ENCODE results near the gene ASPDH. TPM values are rescaled to one million over a fixed set of nuclear protein-coding genes. Genes with fewer than 3 reads are reported as not detected.

Gene ASPDH
- polyA plus RNA-seq: not detected

DNA sequence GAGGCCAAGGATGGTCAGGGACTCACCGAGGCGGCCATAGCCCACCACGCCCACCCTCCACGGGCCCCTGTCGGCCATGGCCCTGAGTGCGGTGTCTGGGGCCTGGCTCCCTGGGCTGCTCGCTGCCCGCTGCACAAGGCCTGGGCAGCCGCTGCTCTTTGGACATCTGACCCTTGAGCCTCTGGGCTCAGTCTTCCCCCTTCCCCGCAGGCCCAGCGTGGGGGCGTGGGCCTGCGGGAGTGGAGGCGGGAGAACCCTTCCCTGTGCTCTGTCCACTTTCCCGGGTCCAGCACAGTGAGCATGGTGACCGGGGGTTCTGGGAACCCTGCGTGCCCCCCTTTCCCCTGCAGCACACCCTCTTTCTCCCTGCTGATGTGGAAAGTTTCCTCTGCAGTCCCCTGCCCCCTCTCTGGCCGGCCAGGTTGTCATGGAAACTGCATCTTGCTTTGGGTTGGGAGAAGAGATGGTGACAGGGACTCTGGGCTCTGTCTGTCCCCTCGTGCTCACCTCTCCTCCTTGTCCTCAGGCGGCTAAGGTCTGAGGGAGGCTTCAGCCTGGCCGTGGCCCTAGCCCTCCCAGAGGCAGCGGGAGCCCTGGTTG lies at the start of gene ASPDH:
TSS of gene ASPDH (minus strand) at position 168 of the 600 bp plus-strand sequence. CDS start at position 78, 90 bp downstream.
- no peak within 1 kb of the TSS for H3K4me3 ChIP-seq (ENCODE audit: low read depth in 1 of 2, low read length in 2 of 2)
- peaks cover 3 to 11% of the 10 kb centered on the region in 2 donors for H3K4me1 ChIP-seq (ENCODE audit: control insufficient read depth in 2 of 2, insufficient read depth in 2 of 2, low read length in 1 of 2)
- WGBS, 2 donors: 45 to 47% methylated on average over 17 to 22 of the region's 22 CpGs
- no peak within 1 kb of the TSS for H3K27ac ChIP-seq (ENCODE audit: low read depth in 2 of 2, low read length in 1 of 2)
- H3K9me3 ChIP-seq (ENCODE audit: control insufficient read depth in 2 of 2, insufficient read depth in 1 of 2, low read depth in 1 of 2, low read length in 1 of 2): peaks cover 0 to 4% of the 10 kb centered on the region in 2 donors
- no peaks in the 10 kb centered on the region for H3K27me3 ChIP-seq (ENCODE audit: control insufficient read depth in 1 of 2, insufficient read depth in 2 of 2, low read length in 2 of 2)
- no peaks in the 10 kb centered on the region for H3K36me3 ChIP-seq (ENCODE audit: control insufficient read depth in 2 of 2, insufficient read depth in 2 of 2, low read length in 1 of 2)

DNA sequence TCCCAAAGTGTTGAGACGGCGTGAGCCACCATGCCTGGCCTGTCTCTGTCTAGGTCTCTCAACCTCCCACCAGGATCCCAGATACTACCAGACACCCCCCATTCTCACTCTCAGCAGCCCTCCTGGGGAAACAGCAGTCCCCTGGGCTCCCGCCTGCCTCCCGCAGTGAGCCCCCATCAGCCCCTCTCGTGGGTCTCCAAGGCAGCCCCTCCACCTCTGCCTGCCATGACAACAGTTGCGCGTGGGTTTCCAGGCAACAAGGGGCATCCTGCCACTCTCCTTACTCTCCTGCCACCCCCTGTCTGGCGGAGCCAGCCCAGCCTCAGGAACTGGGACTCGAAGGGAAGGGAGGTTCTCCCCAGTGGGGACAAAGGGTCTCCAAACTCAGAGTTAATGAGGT lies 49.3 kb upstream of the ASPDH start:
- H3K27me3 ChIP-seq (ENCODE audit: control insufficient read depth in 1 of 2, insufficient read depth in 2 of 2, low read length in 2 of 2): peaks cover 0 to 18% of the 10 kb centered on the region in 2 donors
- no peaks in the 10 kb centered on the region for H3K9me3 ChIP-seq (ENCODE audit: control insufficient read depth in 2 of 2, insufficient read depth in 1 of 2, low read depth in 1 of 2, low read length in 1 of 2)
- no peak overlapping the region for H3K4me3 ChIP-seq (ENCODE audit: low read depth in 1 of 2, low read length in 2 of 2)
- no peaks in the 10 kb centered on the region for H3K36me3 ChIP-seq (ENCODE audit: control insufficient read depth in 2 of 2, insufficient read depth in 2 of 2, low read length in 1 of 2)
- WGBS, 2 donors: 76 to 80% methylated on average over 9 of the region's 9 CpGs
- no peaks in the 10 kb centered on the region for H3K4me1 ChIP-seq (ENCODE audit: control insufficient read depth in 2 of 2, insufficient read depth in 2 of 2, low read length in 1 of 2)
- no peak overlapping the region for H3K27ac ChIP-seq (ENCODE audit: low read depth in 2 of 2, low read length in 1 of 2)

DNA sequence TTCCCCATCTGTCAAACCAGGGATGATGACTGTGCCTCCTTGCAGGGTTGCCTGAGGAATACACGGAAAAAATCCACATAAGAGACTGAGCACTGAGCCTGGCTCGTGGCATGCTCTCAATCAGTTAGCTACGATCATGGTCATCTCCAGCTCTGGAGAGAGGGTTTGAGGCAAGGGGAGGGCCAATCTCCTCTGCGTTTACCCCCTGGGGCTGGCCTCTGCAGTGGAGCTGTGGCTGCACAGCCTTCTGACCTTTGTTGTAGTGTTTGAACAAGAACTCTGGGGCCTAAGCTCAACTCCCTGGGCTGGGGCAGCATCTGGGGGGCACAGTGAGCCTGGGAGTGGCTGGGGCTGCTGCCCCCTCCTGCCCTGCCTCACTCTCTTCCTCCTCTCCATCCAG lies 48.6 kb upstream of the ASPDH start:
- H3K27ac ChIP-seq (ENCODE audit: low read depth in 2 of 2, low read length in 1 of 2): no peak overlapping the region
- no peak overlapping the region for H3K4me3 ChIP-seq (ENCODE audit: low read depth in 1 of 2, low read length in 2 of 2)
- peaks cover 0 to 12% of the 10 kb centered on the region in 2 donors for H3K27me3 ChIP-seq (ENCODE audit: control insufficient read depth in 1 of 2, insufficient read depth in 2 of 2, low read length in 2 of 2)
- 49 to 53% methylated on average over 4 of the region's 4 CpGs for WGBS, 2 donors
- H3K4me1 ChIP-seq (ENCODE audit: control insufficient read depth in 2 of 2, insufficient read depth in 2 of 2, low read length in 1 of 2): no peaks in the 10 kb centered on the region
- no peaks in the 10 kb centered on the region for H3K36me3 ChIP-seq (ENCODE audit: control insufficient read depth in 2 of 2, insufficient read depth in 2 of 2, low read length in 1 of 2)
- H3K9me3 ChIP-seq (ENCODE audit: control insufficient read depth in 2 of 2, insufficient read depth in 1 of 2, low read depth in 1 of 2, low read length in 1 of 2): no peaks in the 10 kb centered on the region

DNA sequence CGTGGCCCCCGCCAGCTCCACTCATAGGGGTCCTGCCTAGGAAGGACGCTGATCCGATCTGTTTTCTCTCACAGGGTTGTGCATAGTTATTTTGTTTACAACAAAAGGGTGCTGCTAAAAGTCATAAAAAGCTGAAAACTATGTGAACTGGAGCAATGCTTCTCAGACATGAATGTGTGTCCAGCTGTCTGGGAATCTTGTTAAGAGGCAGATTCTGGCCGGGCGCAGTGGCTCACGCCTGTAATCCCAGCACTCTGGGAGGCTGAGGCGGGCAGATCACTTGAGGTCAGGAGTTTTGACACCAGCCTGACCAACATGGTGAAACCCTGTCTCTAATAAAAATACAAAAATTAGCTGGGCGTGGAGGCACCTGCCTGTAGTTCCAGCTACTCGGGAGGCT lies 45.9 kb upstream of the ASPDH start:
- H3K4me3 ChIP-seq (ENCODE audit: low read depth in 1 of 2, low read length in 2 of 2): no peak overlapping the region
- no peaks in the 10 kb centered on the region for H3K36me3 ChIP-seq (ENCODE audit: control insufficient read depth in 2 of 2, insufficient read depth in 2 of 2, low read length in 1 of 2)
- H3K4me1 ChIP-seq (ENCODE audit: control insufficient read depth in 2 of 2, insufficient read depth in 2 of 2, low read length in 1 of 2): peaks cover 0 to 4% of the 10 kb centered on the region in 2 donors
- 54 to 55% methylated on average over 10 of the region's 10 CpGs for WGBS, 2 donors
- no peak overlapping the region for H3K27ac ChIP-seq (ENCODE audit: low read depth in 2 of 2, low read length in 1 of 2)
- no peaks in the 10 kb centered on the region for H3K9me3 ChIP-seq (ENCODE audit: control insufficient read depth in 2 of 2, insufficient read depth in 1 of 2, low read depth in 1 of 2, low read length in 1 of 2)
- H3K27me3 ChIP-seq (ENCODE audit: control insufficient read depth in 1 of 2, insufficient read depth in 2 of 2, low read length in 2 of 2): no peaks in the 10 kb centered on the region

DNA sequence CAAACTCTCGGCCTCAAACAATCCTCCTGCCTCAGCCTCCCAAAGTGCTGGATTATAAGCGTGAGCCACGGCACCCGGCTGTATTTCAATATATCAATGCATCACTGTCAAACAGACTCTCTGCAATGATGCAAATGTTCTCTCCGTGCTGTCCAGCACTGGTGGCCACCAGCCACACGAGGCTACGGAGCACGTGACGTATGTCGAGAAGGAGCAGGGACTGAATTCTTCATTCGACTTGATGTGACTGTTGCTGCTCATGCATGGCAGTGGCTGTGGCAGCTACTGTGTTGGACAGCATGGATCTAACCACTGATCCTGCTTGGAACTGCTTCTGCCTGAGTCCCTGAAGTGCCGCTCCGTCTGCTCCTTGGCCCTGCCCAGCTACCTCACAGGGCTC lies 44.7 kb upstream of the ASPDH start:
- Histone ChIP-seq H3K9me3 (ENCODE audit: control insufficient read depth in 2 of 2, insufficient read depth in 1 of 2, low read depth in 1 of 2, low read length in 1 of 2) (no peaks in the 10 kb centered on the region), H3K4me1 (ENCODE audit: control insufficient read depth in 2 of 2, insufficient read depth in 2 of 2, low read length in 1 of 2) (peaks cover 0 to 4% of the 10 kb centered on the region in 2 donors), H3K36me3 (ENCODE audit: control insufficient read depth in 2 of 2, insufficient read depth in 2 of 2, low read length in 1 of 2) (no peaks in the 10 kb centered on the region), H3K27me3 (ENCODE audit: control insufficient read depth in 1 of 2, insufficient read depth in 2 of 2, low read length in 2 of 2) (no peaks in the 10 kb centered on the region), H3K4me3 (ENCODE audit: low read depth in 1 of 2, low read length in 2 of 2) (no peak overlapping the region), H3K27ac (ENCODE audit: low read depth in 2 of 2, low read length in 1 of 2) (no peak overlapping the region)
- 87 to 90% methylated on average over 13 of the region's 13 CpGs for WGBS, 2 donors

DNA sequence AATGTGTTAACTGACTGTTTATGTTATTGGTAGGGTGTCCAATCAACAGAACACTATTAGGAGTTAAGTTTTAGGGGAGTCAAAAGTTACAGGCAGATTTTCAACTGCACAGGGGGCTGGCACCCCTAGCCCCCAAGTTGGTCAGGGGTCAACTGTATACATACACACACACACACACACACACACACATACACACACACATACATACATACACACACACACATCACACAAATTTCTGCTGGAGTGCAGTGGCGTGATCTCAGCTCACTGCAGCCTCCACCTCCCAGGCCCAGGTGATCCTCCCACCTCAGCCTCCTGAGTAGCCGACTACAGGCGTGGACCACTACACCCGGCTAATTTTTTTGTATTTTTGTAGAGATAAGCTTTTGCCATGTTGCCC lies 44.3 kb upstream of the ASPDH start:
- WGBS, 2 donors: 91 to 92% methylated on average over 4 of the region's 4 CpGs
- Histone ChIP-seq H3K4me3 (ENCODE audit: low read depth in 1 of 2, low read length in 2 of 2) (no peak overlapping the region), H3K4me1 (ENCODE audit: control insufficient read depth in 2 of 2, insufficient read depth in 2 of 2, low read length in 1 of 2) (peaks cover 0 to 4% of the 10 kb centered on the region in 2 donors), H3K27ac (ENCODE audit: low read depth in 2 of 2, low read length in 1 of 2) (no peak overlapping the region), H3K36me3 (ENCODE audit: control insufficient read depth in 2 of 2, insufficient read depth in 2 of 2, low read length in 1 of 2) (no peaks in the 10 kb centered on the region), H3K27me3 (ENCODE audit: control insufficient read depth in 1 of 2, insufficient read depth in 2 of 2, low read length in 2 of 2) (no peaks in the 10 kb centered on the region), H3K9me3 (ENCODE audit: control insufficient read depth in 2 of 2, insufficient read depth in 1 of 2, low read depth in 1 of 2, low read length in 1 of 2) (no peaks in the 10 kb centered on the region)

DNA sequence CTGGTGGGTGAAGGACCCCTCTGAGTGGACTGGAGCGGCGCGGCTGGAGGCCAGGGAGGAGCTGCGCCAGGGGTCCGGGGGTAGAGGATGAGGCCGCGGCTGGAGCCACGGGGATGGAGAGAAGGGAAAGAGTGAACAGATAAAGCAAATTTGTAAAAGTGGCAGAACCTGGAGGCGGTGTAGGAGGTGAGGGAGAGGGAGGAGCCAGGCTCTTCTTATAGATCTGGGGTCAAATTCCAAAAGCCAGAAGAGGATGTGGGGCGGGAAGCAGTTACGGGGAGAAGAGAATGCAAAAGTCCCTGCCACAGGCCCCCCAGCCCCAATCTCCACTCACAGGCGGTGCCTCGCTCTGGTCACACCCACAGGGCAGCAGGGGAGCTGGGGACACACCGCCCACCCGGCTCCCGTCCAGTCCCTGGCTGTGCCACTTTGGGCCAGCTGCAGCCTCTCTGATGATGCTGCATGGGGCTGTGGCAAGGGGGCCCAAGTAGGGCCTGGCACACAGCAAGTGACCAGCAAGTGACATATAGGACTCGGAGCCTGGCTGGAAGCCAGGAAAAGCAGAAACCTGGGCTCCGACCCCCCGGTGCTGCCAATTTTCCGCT lies 43.4 kb upstream of the ASPDH start:
- Histone ChIP-seq H3K4me1 (ENCODE audit: control insufficient read depth in 2 of 2, insufficient read depth in 2 of 2, low read length in 1 of 2) (peaks cover 0 to 4% of the 10 kb centered on the region in 2 donors), H3K27me3 (ENCODE audit: control insufficient read depth in 1 of 2, insufficient read depth in 2 of 2, low read length in 2 of 2) (no peaks in the 10 kb centered on the region), H3K27ac (ENCODE audit: low read depth in 2 of 2, low read length in 1 of 2) (no peak overlapping the region), H3K4me3 (ENCODE audit: low read depth in 1 of 2, low read length in 2 of 2) (no peak overlapping the region), H3K9me3 (ENCODE audit: control insufficient read depth in 2 of 2, insufficient read depth in 1 of 2, low read depth in 1 of 2, low read length in 1 of 2) (no peaks in the 10 kb centered on the region), H3K36me3 (ENCODE audit: control insufficient read depth in 2 of 2, insufficient read depth in 2 of 2, low read length in 1 of 2) (no peaks in the 10 kb centered on the region)
- 15 to 16% methylated on average over 20 of the region's 20 CpGs for WGBS, 2 donors

DNA sequence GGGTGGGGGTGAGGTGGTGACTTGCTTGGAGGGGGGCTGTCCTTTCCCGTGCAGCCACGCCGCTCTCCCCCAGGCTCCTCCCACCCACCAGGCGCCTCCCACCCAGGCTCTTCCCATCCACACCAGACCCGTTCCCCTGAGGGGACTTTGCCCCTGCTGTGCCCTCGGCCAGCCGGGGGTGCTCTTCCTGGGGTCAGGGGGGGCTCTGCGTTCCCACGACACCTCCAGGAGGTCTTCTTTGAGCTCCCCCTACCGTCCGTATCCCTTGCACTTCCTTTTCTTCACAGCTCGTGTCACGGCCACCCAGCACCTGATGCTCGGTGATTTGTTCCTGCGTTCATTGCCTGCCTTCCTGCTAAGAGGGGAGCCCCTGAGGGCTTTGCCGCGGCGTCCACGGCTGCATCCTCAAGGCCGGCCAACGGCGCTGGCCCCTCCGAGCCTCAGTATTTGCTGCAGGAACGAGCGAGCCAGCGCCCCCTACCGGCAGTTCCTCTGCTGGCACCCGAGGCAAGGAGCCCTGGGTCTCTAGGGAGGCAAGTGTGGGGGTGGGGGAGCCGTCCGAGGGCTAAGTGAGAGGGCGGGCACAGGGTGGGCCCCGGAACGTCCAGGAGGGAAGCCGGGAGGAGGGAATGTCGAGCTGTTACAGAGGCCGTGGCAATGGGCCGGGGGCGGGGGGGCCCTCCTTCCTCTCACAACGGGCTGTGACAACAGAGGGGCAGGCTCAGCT lies 42.7 kb upstream of the ASPDH start:
- H3K4me1 ChIP-seq (ENCODE audit: control insufficient read depth in 2 of 2, insufficient read depth in 2 of 2, low read length in 1 of 2): peaks cover 2 to 4% of the 10 kb centered on the region in 2 donors
- H3K27me3 ChIP-seq (ENCODE audit: control insufficient read depth in 1 of 2, insufficient read depth in 2 of 2, low read length in 2 of 2): no peaks in the 10 kb centered on the region
- H3K27ac ChIP-seq (ENCODE audit: low read depth in 2 of 2, low read length in 1 of 2): no peak overlapping the region
- no peaks in the 10 kb centered on the region for H3K36me3 ChIP-seq (ENCODE audit: control insufficient read depth in 2 of 2, insufficient read depth in 2 of 2, low read length in 1 of 2)
- whole genome bisulfite sequencing, 2 donors: 1% methylated on average over 34 to 39 of the region's 39 CpGs
- H3K9me3 ChIP-seq (ENCODE audit: control insufficient read depth in 2 of 2, insufficient read depth in 1 of 2, low read depth in 1 of 2, low read length in 1 of 2): no peaks in the 10 kb centered on the region
- peak overlapping the region; percentile 25 to 27 for H3K4me3 ChIP-seq (ENCODE audit: low read depth in 1 of 2, low read length in 2 of 2)

DNA sequence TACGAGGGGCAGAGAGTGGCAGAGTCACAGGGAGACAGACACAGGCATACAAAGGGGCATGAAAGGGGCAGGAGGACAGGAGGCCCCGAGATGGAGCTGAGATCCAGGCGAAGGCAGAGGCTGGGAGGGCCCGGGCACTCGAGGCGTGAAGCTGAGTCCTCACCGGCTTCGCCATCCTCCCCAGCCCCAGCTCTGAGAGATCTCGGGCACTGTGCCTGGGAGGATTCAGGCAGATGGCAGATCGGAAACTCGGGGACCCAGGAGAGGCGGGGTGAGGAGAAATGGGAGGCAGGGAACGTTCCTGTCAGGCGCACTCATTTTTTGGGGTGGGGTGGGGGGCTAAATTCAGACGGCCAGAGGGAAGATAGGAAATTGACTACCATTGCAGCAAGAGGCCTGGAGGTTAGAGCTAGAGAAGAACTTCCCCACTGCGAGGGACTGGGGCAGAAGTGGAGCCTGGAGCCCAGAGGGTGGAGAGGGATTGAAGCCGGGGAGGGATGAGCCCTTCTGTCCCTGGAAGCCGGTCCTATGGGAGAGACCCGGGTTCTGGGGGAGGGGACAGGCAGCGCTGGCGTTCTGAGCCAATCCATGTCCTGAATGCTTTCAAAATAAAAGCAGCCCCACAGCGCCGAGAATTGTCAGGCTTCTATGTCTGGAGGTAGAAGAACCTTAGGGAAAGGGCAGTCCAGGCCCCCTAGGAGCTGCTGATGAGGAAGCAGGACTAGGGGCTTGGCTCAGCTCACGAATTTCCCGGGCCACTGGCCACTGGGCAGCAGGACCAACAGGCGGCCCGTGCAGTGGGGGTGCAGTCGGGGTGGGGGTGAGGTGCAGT lies 42.0 kb upstream of the ASPDH start:
- peaks cover 2 to 4% of the 10 kb centered on the region in 2 donors for H3K4me1 ChIP-seq (ENCODE audit: control insufficient read depth in 2 of 2, insufficient read depth in 2 of 2, low read length in 1 of 2)
- H3K36me3 ChIP-seq (ENCODE audit: control insufficient read depth in 2 of 2, insufficient read depth in 2 of 2, low read length in 1 of 2): no peaks in the 10 kb centered on the region
- 27 to 38% methylated on average over 25 to 28 of the region's 28 CpGs for WGBS, 2 donors
- H3K27me3 ChIP-seq (ENCODE audit: control insufficient read depth in 1 of 2, insufficient read depth in 2 of 2, low read length in 2 of 2): no peaks in the 10 kb centered on the region
- H3K9me3 ChIP-seq (ENCODE audit: control insufficient read depth in 2 of 2, insufficient read depth in 1 of 2, low read depth in 1 of 2, low read length in 1 of 2): no peaks in the 10 kb centered on the region
- H3K27ac ChIP-seq (ENCODE audit: low read depth in 2 of 2, low read length in 1 of 2): no peak overlapping the region
- H3K4me3 ChIP-seq (ENCODE audit: low read depth in 1 of 2, low read length in 2 of 2): no peak overlapping the region

Data from esophagus (tissue), 2 donors.